ENCODE results near the gene KIF19.

The KIF19 gene

DNA sequence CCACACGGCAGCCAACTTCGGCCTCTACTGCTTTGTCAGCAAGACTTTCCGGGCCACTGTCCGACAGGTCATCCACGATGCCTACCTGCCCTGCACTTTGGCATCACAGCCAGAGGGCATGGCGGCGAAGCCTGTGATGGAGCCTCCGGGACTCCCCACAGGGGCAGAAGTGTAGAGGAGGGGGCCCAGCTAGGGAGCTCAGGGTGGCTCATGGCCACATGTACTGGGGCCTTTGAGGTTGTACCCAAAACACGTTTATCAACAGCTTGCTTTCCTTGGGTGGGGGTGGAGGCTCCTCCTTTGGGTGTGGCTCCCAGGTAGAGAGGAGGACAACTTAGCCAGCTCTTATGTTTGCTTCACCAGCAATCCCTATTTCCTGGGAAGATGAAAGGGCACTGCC is 46.4 kb downstream of the KIF19 start:
- no peak overlapping the region for H3K4me3 ChIP-seq (replicated peaks; ENCODE audit: insufficient read depth, low read length)
- H3K27ac ChIP-seq (replicated peaks), result no peak overlapping the region
- no peak for TF ChIP-seq SPI1 (IDR thresholded peaks at IDR 0.05; ENCODE audit: borderline replicate concordance, low read depth)
- no peak for TF ChIP-seq POLR2AphosphoS5 (IDR thresholded peaks at IDR 0.05; ENCODE audit: low read depth)
- TF ChIP-seq, protein P1, sequence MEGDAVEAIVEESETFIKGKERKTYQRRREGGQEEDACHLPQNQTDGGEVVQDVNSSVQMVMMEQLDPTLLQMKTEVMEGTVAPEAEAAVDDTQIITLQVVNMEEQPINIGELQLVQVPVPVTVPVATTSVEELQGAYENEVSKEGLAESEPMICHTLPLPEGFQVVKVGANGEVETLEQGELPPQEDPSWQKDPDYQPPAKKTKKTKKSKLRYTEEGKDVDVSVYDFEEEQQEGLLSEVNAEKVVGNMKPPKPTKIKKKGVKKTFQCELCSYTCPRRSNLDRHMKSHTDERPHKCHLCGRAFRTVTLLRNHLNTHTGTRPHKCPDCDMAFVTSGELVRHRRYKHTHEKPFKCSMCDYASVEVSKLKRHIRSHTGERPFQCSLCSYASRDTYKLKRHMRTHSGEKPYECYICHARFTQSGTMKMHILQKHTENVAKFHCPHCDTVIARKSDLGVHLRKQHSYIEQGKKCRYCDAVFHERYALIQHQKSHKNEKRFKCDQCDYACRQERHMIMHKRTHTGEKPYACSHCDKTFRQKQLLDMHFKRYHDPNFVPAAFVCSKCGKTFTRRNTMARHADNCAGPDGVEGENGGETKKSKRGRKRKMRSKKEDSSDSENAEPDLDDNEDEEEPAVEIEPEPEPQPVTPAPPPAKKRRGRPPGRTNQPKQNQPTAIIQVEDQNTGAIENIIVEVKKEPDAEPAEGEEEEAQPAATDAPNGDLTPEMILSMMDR (IDR thresholded peaks at IDR 0.05; ENCODE audit: insufficient read depth, low read length), result no peak
- TF ChIP-seq, protein P2, sequence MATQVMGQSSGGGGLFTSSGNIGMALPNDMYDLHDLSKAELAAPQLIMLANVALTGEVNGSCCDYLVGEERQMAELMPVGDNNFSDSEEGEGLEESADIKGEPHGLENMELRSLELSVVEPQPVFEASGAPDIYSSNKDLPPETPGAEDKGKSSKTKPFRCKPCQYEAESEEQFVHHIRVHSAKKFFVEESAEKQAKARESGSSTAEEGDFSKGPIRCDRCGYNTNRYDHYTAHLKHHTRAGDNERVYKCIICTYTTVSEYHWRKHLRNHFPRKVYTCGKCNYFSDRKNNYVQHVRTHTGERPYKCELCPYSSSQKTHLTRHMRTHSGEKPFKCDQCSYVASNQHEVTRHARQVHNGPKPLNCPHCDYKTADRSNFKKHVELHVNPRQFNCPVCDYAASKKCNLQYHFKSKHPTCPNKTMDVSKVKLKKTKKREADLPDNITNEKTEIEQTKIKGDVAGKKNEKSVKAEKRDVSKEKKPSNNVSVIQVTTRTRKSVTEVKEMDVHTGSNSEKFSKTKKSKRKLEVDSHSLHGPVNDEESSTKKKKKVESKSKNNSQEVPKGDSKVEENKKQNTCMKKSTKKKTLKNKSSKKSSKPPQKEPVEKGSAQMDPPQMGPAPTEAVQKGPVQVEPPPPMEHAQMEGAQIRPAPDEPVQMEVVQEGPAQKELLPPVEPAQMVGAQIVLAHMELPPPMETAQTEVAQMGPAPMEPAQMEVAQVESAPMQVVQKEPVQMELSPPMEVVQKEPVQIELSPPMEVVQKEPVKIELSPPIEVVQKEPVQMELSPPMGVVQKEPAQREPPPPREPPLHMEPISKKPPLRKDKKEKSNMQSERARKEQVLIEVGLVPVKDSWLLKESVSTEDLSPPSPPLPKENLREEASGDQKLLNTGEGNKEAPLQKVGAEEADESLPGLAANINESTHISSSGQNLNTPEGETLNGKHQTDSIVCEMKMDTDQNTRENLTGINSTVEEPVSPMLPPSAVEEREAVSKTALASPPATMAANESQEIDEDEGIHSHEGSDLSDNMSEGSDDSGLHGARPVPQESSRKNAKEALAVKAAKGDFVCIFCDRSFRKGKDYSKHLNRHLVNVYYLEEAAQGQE (IDR thresholded peaks at IDR 0.05; ENCODE audit: insufficient replicate concordance, low read depth), result no peak
- no peak for TF ChIP-seq GABPA (IDR thresholded peaks at IDR 0.05; ENCODE audit: low read depth)
- DNase-seq (ENCODE audit: low read depth in 1 of 2, low spot score in 1 of 2), result no peak
- H3K27me3 ChIP-seq (ENCODE audit: insufficient read depth, poor library complexity, severe bottlenecking), result no peaks in the 10 kb centered on the region

DNA sequence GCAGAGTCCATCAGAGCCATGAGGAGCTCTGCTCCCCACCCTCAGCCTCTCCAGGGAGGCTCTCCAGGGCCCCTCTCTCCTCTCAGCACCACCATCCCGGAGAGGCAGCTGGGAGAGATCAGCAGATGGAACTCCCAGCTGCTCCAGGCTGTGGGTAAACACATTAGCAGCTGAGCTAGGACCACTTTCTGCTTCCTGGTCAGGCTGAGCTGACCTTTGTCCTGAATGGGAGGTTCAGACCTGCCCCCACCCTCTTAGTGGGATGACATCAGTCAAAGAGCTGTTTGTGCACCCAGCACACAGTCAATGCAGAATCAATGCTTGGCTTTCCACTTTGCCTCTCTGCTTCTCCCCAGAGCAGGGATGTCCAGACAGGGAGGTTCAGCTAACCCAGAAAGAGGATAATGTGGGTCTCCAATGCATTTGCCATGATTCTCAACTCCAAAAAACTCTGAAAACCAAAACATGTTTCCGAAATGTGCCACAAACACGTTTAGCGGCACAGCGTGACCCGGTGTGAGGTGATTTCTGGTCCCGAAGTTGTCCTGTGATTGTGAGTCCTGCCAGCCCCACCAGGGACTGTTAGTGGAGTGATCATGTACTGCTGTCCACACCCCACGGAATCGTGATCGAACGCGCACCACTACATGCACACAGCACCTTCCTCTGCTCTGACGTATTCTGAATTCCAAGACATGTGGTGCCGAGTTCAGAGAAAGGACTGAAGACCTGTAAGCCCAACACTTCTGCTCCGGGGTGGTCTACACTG is 48.0 kb downstream of the KIF19 start:
- no peak for TF ChIP-seq GABPA (IDR thresholded peaks at IDR 0.05; ENCODE audit: low read depth)
- TF ChIP-seq, protein P2 (IDR thresholded peaks at IDR 0.05; ENCODE audit: insufficient replicate concordance, low read depth), result no peak
- no peak for TF ChIP-seq POLR2AphosphoS5 (IDR thresholded peaks at IDR 0.05; ENCODE audit: low read depth)
- TF ChIP-seq, protein P1 (IDR thresholded peaks at IDR 0.05; ENCODE audit: insufficient read depth, low read length), result no peak
- no peak overlapping the region for H3K27ac ChIP-seq (replicated peaks)
- no peak overlapping the region for H3K4me3 ChIP-seq (replicated peaks; ENCODE audit: insufficient read depth, low read length)
- H3K27me3 ChIP-seq (ENCODE audit: insufficient read depth, poor library complexity, severe bottlenecking), result no peaks in the 10 kb centered on the region
- no peak for DNase-seq (ENCODE audit: low read depth in 1 of 2, low spot score in 1 of 2)

DNA sequence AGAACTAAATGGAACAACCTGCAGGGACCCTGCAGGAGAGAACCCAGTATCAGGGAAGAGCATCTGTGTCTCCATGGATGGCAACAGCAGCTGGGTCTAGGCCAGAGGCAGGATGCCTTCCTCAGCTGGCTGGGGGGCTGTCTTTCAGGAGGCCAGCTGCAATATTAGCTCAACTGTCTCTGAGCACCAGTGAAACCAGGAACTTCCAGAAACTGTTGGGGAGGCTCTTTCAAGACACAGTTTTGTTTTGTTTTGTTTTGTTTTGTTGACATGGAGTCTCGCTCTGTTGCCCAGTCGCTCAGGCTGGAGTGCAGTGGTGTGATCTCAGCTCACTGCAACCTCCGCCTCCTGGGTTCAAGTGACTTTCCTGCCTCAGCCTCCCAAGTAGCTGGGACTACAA is 48.8 kb downstream of the KIF19 start:
- TF ChIP-seq, protein P1 (IDR thresholded peaks at IDR 0.05; ENCODE audit: insufficient read depth, low read length), result no peak
- TF ChIP-seq POLR2AphosphoS5 (IDR thresholded peaks at IDR 0.05; ENCODE audit: low read depth) (no peak), SPI1 (IDR thresholded peaks at IDR 0.05; ENCODE audit: borderline replicate concordance, low read depth) (no peak), GABPA (IDR thresholded peaks at IDR 0.05; ENCODE audit: low read depth) (no peak)
- TF ChIP-seq, protein P2 (IDR thresholded peaks at IDR 0.05; ENCODE audit: insufficient replicate concordance, low read depth), result no peak
- no peak overlapping the region for H3K27ac ChIP-seq (replicated peaks)
- H3K27me3 ChIP-seq (ENCODE audit: insufficient read depth, poor library complexity, severe bottlenecking), result no peaks in the 10 kb centered on the region
- no peak for DNase-seq (ENCODE audit: low read depth in 1 of 2, low spot score in 1 of 2)
- no peak overlapping the region for H3K4me3 ChIP-seq (replicated peaks; ENCODE audit: insufficient read depth, low read length)
